K562 (cell line): ENCODE measurements around the gene TRPM4. TPM values are rescaled to one million over a fixed set of nuclear protein-coding genes. Genes with fewer than 3 reads are reported as not detected.

ENCODE experiments used
- ATAC-seq: fragments of 200-7000 bp; cut with Tn5 transposase; 3 replicates; pipeline ENCODE4 v1.9.1; 2020; ENCODE audit warnings: moderate library complexity
- BruUV-seq: library from RNA; stranded (reverse); fragments of 400-500 nt; replicated peaks from 2 replicates; lab custom pipeline; 2021; lab: Mats Ljungman, UMichigan
- CTCF ChIA-PET: fragments of 300-600 bp; formaldehyde crosslinking; extraction: SDS; loops from one replicate; lab custom pipeline; 2021; ENCODE audit warnings: low intra/inter-chr PET ratio; lab: Yijun Ruan, JAX
- POLR2A ChIA-PET: fragments of 300-600, 350-650 bp; sonication (Branson Sonifier 250); formaldehyde crosslinking; extraction: SDS; loops from one replicate; lab custom pipeline; 2021; ENCODE audit warnings: antibody characterized with exemption, inconsistent platforms; lab: Yijun Ruan, JAX
- DNase-seq, 4 experiments: peaks; one replicate each; pipeline versions ENCODE4 v3.0.0 to v3.0.0-alpha.2; 2011 to 2018; ENCODE audit warnings: low spot score in 3 of 4, mixed read lengths in 3 of 4; ENCODE audit errors: extremely low read depth in 1 of 4
- FAIRE-seq: peaks from 2 replicates; lab custom pipeline; 2011; peaks lifted over from hg19 to GRCh38; lab: Jason Lieb, UNC
- H2AFZ ChIP-seq: 2 replicates; pipeline ENCODE4 v1.6.0; 2011; ENCODE audit warnings: low read depth, low read length, control low read depth, inconsistent platforms
- H3K27ac ChIP-seq: fragments of 200-600 bp; 3 replicates; pipeline ENCODE4 v1.8.0; 2011; ENCODE audit warnings: low read depth, mild to moderate bottlenecking, control low read depth, inconsistent platforms, low read length, moderate library complexity, mixed read lengths; ENCODE audit errors: extremely low read depth
- H3K27me3 ChIP-seq, 2 experiments: fragments of 300-600 bp in 1 of 2; 2 replicates in 1 of 2; 3 replicates in 1 of 2; pipeline versions ENCODE4 v1.6.0 to v1.8.0; 2011; ENCODE audit warnings: inconsistent platforms in 2 of 2, low read length in 2 of 2, mild to moderate bottlenecking in 1 of 2, mixed read lengths in 1 of 2, moderate library complexity in 1 of 2; ENCODE audit not compliant: control insufficient read depth in 2 of 2, insufficient read depth in 2 of 2
- H3K36me3 ChIP-seq: fragments of 300-600 bp; 3 replicates; pipeline ENCODE4 v1.8.0; 2011; ENCODE audit warnings: mild to moderate bottlenecking, low read length, inconsistent platforms; ENCODE audit not compliant: control insufficient read depth, insufficient read depth
- H3K4me1 ChIP-seq, 2 experiments: fragments of 200-600 bp in 1 of 2; replicated peaks in 1 of 2; 2 replicates in 1 of 2; 3 replicates in 1 of 2; pipeline versions ENCODE4 v1.5.1 to v1.8.0; 2011; ENCODE audit warnings: inconsistent platforms in 2 of 2, low read length in 2 of 2, mild to moderate bottlenecking in 1 of 2, mixed read lengths in 1 of 2, moderate library complexity in 1 of 2; ENCODE audit not compliant: control insufficient read depth in 2 of 2, insufficient read depth in 2 of 2
- H3K4me2 ChIP-seq: 2 replicates; pipeline ENCODE4 v1.6.1; 2011; ENCODE audit warnings: low read length, control low read depth, inconsistent platforms, mixed read lengths; ENCODE audit not compliant: insufficient read depth
- H3K4me3 ChIP-seq: fragments of 200-600 bp; sonication (generic), shearing (Covaris generic); 2 replicates; pipeline ENCODE4 v1.5.1; 2016; ENCODE audit warnings: control low read depth, inconsistent platforms
- H3K79me2 ChIP-seq: fragments of 200-600 bp; 3 replicates; pipeline ENCODE4 v1.8.0; 2011; ENCODE audit warnings: low read length, inconsistent platforms; ENCODE audit not compliant: control insufficient read depth, insufficient read depth
- H3K9ac ChIP-seq, 2 experiments: 2 replicates each; pipeline versions ENCODE4 v1.6.0 to v1.6.1; 2011; ENCODE audit warnings: low read depth in 2 of 2, low read length in 2 of 2, control low read depth in 1 of 2, inconsistent platforms in 1 of 2, mild to moderate bottlenecking in 1 of 2, mixed read lengths in 1 of 2; ENCODE audit not compliant: insufficient read depth in 1 of 2
- H3K9me1 ChIP-seq: one replicate; pipeline ENCODE4 v1.6.0; 2011; ENCODE audit warnings: inconsistent platforms, mild to moderate bottlenecking, low read length, moderate library complexity; ENCODE audit not compliant: control insufficient read depth, insufficient read depth
- H3K9me3 ChIP-seq: replicated peaks from 2 replicates; pipeline ENCODE4 v1.5.1; 2011; ENCODE audit warnings: low read depth, low read length, inconsistent platforms; ENCODE audit not compliant: control insufficient read depth, insufficient read depth
- H4K20me1 ChIP-seq: replicated peaks from 2 replicates; pipeline ENCODE4 v1.6.1; 2011; ENCODE audit warnings: low read length, inconsistent platforms, mixed read lengths; ENCODE audit not compliant: control insufficient read depth, insufficient read depth
- ARHGAP35 ChIP-seq: fragments of 450-650 bp; IDR thresholded peaks from 2 replicates; pipeline ENCODE4 v1.6.1; 2018; ENCODE audit not compliant: partially characterized antibody
- ESRRB ChIP-seq: fragments of 250-450 bp; sonication (Bioruptor Pico); IDR thresholded peaks from 2 replicates; pipeline ENCODE4 v1.5.0; 2020; ENCODE audit warnings: mild to moderate bottlenecking, moderate library complexity, borderline replicate concordance
- HOXB6 ChIP-seq: fragments of 250-450 bp; sonication (Bioruptor Pico); IDR thresholded peaks from 2 replicates; pipeline ENCODE4 v1.5.1; 2022; ENCODE audit warnings: mild to moderate bottlenecking, borderline replicate concordance
- KDM2B ChIP-seq: fragments of 250-450 bp; sonication (Bioruptor Pico); IDR thresholded peaks from 2 replicates; pipeline ENCODE4 v1.8.0; 2021; ENCODE audit warnings: mild to moderate bottlenecking, moderate library complexity
- LARP7 ChIP-seq: fragments of 450-650 bp; IDR thresholded peaks from 2 replicates; pipeline ENCODE4 v1.6.1; 2016
- NELFE ChIP-seq: IDR thresholded peaks from 2 replicates; pipeline ENCODE4 v1.6.1; 2011; ENCODE audit warnings: mild to moderate bottlenecking; ENCODE audit not compliant: insufficient read depth, insufficient read length
- POLR2B ChIP-seq: fragments of 450-650 bp; IDR thresholded peaks from 2 replicates; pipeline ENCODE4 v1.6.1; 2018; ENCODE audit warnings: low read depth; ENCODE audit not compliant: partially characterized antibody
- STAT5B ChIP-seq: fragments of 250-450 bp; sonication (Bioruptor Pico); IDR thresholded peaks from 2 replicates; pipeline ENCODE4 v1.8.0; 2021; ENCODE audit warnings: mild to moderate bottlenecking, inconsistent platforms
- SUPT5H ChIP-seq: fragments of 450-650 bp; IDR thresholded peaks from 2 replicates; pipeline ENCODE4 v1.6.1; 2016
- WGBS: fragments of 100-300 bp; shearing (Covaris generic); methylation state at CpG from one replicate; pipeline ENCODE4 v1.1.6; 2016; ENCODE audit warnings: low coverage, mixed read lengths; ENCODE audit not compliant: insufficient coverage; ENCODE audit errors: missing lambda C conversion rate; 5-methylcytosine and 5-hydroxymethylcytosine counted together
- in situ Hi-C: fragments of 300-500 bp; cut with MboI; formaldehyde crosslinking; loops from 4 replicates; pipeline ENCODE4 v1.15.0; 2018; ENCODE audit warnings: inconsistent platforms, mixed read lengths
- intact Hi-C: fragments of 100-400 bp; cut with micrococcal nuclease; formaldehyde crosslinking; loops from 2 replicates; pipeline ENCODE4 v1.14.2; 2022
- polyA plus RNA-seq, 8 experiments: library from polyadenylated mRNA; depleted of rRNA in 4 of 8; stranded (reverse) in 5 of 8; unstranded in 3 of 8; fragments of >200 nt; fragmentation: Nextera tagmentation in 2 of 8; fragmentation: Illumina TruSeq in 1 of 8; extraction: Ambion mirVana in 2 of 8; extraction: Trizol in 1 of 8; gene quantifications; 2 replicates each; pipeline versions ENCODE4 v1.2.1 to v1.2.3, GENCODE V29; 2011 to 2014; ENCODE audit warnings: inconsistent platforms in 1 of 8, missing spikeins in 1 of 8
- total RNA-seq, 7 experiments: library from RNA; depleted of rRNA in 6 of 7; stranded (reverse); fragments of >200 nt in 6 of 7; fragmentation: Illumina TruSeq in 2 of 7; extraction: Trizol in 2 of 7; gene quantifications; 2 replicates each; pipeline versions ENCODE4 v1.2.1 to v1.2.3, GENCODE V29; 2011 to 2021; ENCODE audit warnings: low replicate concordance in 1 of 7

The TRPM4 gene
- total and polyA plus RNA-seq, 9 of the 15 experiments (the other 6 are each of a cell fraction or from before 2014, with no cell fraction given): 6.5 to 45.4 (median 15.2) TPM

DNA sequence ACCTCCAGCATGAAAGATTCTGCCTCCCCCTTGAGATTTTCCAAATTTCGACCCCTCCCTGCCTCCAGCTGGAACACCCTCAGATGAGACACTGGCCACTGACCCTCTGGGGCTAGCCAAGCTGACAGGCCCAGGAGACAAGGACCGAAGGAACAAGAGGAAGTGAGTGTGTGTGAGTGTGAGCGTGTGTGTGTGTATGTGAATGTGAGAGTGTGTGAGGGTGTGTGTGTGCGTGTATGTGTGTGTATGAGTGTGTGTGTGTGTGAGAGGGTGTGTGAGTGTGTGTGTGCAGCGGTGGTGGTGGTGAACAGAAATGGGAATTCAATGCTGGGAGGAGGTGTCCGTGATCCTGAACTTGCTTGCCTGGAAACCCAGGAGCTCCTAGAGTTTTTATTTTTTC lies 16.2 kb upstream of the TRPM4 start:
- Histone ChIP-seq H2AFZ (no peak overlapping the region), H3K36me3 (peaks cover 7% of the 10 kb centered on the region; the same call in 1 of the 3 replicates), H3K4me1 (peaks cover 10 to 37% of the 10 kb centered on the region in 2 experiments; a peak in 4 of 5 replicates), H3K27me3 (no peaks in the 10 kb centered on the region), H3K4me2 (no peak overlapping the region), H3K9me1 (no peaks in the 10 kb centered on the region), H3K4me3 (no peak overlapping the region), H3K27ac (no peak overlapping the region), H4K20me1 (no peaks in the 10 kb centered on the region), H3K9me3 (no peaks in the 10 kb centered on the region), H3K79me2 (no peaks in the 10 kb centered on the region), H3K9ac (no peak overlapping the region)
- POLR2A ChIA-PET: interaction anchor here (0.5 to 1.3 kb wide), 2 partner anchors 10 to 12 kb away, joined by 3 read pairs; no protein-coding TSS in a partner anchor
- intact Hi-C loops (no loop called here), in situ Hi-C loops (no loop called here)
- CTCF ChIA-PET: no interaction called here
- ATAC-seq (no peak), DNase-seq (no peak), FAIRE-seq (peak; percentile 46)
- 63% methylated on average over 5 of the region's 6 CpGs for WGBS
- TF ChIP-seq KDM2B (CRISPR knock-in tag) (no peak), NELFE (no peak), STAT5B (CRISPR knock-in tag) (no peak), POLR2B (peak; percentile 34), LARP7 (peak; percentile 87), ESRRB (no peak), HOXB6 (CRISPR knock-in tag) (no peak), ARHGAP35 (peak; percentile 16), SUPT5H (0 out of 2 replicates have a peak, but pooled peaks have one; percentile 34)
- no TSS peak for BruUV-seq
